ENCODE results near the gene ECE1.
"Not testable (repeated sequence)": the region's sequence is repeated elsewhere in the genome, so short reads cannot be mapped to it uniquely, and the experiment has no call there.

Gene ECE1

DNA sequence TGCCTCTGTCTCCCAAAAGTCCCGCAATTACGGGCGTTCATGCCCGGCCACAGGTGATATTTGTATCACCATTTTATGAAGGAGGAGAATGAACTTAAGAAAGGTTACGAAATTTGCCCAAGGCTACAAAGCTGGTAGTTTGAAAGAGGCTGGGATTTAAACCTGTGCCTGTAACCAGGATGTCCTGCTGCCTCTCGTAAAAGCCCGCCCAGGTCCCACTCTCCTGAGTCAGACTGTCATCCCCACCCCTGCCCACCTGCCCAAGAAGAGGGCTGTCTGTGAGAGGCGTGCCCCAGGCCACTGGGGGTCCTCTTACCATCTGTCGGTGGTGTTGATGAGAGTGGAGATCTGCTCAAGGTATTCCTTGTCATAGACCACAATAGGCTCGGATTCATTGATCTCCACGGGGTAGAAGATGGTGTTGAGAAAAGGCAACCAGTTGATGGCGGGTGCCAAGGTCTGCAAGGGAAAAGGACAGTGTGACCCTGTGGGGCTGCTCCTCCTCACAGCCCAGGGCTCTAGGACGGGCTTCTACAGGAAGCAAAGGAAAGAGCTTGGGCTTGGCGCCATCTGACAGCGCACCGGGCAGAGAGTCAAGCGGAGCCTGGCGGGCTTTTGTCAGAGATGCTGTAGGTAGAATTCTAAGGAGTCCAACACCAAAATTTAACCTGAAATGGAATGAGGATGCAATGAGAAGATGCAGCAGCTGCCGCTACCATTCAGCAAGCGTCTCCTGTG is 43.2 kb downstream of the ECE1 start:
- DNase-seq: peak; percentile 2

DNA sequence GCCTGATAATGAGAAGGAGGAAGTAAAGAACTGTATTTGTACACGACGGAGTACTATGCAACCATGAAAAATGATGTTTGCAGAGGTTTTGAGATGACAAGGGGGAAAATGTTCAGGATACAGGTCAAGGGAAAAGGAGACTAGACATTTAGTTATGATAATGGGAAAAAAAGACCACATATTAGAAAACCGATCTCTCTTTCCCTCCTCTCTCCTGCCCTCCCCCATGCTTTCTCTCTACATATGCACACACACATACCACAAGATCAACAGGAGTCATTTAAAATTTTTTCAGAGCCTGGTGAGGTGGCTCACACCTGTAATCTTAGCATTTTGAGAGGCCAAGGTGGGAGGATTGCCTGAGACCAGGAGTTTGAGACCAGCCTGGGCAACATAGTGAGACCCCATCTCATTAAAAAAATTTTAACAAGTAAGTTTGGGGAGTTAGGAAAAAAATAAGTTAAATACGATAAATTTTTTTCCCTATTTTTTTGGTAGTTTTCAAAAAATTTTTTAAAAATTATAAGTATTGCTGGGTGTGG is 44.5 kb downstream of the ECE1 start:
- DNase-seq: no peak

DNA sequence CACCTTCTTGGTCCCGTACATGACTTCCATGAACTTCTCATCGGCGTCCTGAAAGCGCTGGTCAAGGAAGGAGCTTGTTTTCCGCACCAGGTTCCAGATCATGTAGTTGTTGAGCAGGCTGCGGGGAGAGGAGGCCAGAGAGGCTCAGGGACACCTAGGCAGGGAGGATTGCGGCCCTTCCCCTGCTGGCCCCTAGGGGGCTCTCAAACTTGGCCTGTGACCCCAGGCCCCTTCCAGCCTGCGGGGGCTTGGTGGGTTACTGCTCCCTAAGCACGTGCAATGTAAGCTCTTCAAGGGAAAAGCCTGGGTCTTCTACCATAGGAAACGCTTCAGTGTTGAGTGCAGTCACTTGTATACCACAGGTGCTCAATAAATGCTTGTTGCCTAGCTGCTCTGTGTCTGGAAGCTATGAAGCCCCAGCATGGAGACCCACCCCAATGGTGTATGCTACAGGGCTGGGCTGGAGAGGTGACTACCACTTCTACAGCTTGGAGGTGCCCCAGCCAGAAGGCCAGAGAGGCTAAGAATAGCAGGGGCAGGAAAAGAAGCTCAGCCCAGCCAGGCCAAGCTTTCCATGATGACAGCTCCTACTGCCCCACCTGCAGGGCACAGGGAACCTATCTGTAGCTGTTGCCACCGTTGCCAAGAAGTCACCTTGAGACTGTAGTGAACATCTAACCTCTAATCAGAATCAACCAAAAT is 45.1 kb downstream of the ECE1 start:
- DNase-seq: no peak

DNA sequence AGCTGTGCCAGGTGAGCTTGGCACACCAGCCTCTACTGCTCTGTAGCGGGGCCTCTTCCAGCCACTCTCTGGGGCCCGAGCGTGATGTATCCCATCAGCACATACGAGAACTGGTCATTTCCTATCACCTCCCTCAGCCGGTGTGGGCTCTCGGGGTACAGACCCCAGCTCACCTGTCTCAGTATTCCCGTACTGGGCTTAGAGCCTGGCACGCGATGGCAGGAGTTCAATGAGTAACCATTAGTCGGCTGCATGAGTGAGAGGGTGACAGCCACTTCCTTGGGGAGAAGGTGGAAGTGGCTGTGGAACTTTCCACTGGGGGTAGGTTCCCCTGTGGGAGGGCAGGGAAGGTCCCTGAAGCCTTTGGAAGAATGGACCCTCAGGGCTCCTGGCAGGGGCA is 46.1 kb downstream of the ECE1 start:
- no peak for DNase-seq

DNA sequence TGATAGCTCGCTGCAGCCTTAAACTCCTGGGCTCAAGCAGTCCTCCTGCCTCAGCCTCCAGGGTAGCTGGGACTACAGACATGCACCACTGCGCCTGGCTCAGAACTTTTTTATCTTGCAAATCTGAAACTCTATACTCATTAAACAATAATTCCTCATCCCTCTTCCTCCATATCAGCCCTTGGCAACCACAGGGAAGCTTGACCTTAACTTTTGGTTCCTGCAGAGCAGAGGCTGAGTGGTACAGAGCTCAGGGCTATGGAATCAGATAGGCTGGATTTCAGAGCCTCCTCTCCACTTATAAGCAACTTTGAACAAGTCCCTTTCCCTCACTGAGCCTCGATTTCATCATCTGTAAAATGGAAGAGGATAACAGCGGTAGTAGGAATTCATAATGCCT is 47.4 kb downstream of the ECE1 start:
- DNase-seq: no peak

DNA sequence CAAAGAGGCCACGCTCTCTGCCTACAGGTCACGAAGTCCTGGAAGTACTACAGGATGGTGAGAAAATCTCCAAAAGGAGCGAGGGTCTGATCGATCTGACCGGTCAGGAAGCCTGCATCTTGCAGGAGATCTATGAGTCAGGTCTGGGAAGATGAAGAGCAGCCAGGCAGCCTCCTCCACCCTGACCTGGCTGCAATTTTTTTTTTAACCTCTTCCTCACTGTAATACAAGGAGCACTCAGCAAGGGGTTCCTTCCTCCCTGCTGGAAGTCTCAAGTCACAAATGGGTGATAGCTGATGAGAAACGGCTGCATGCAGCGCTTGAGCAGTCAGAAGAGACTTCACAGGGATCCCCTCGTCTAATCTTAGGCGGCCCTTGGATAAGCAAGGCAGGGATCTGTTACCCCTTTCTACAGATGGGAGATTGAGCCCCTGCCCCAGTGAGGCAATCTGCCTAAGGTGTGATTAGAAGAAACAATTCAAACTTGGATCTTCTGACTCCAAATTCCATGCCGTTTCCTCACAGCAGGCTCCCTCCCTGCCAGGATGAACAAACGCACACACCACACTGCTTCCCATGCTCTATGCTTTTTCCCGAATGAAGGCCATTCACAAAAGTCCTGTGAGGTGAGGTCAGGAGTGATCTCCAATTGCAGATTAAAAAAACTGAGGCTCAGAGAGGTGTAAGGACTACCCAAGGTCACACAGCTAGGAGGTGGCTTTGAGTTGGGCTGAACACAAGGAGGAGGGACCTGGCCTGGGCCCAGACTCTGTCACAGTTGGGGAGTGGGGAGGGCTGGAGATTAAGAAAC is 48.3 kb downstream of the ECE1 start:
- DNase-seq: no peak

DNA sequence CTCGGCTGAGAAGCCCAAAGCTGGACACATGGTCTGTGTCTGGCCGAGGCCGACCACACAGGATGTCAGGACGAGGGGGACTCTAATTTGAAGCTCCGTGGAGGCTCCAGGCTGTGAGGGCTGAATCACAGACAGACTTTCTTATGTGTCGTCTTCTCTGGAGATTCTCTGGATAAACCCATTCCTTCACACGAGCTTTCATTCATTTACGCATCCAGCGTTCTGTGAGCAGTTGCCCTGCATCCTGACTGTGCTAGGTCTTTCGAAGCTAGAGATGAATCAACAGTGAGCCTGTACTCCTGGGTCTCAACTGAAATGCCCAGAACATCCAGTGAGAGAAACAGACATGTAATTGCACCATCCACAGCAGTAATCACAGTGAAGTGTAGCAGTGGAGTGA is 49.6 kb downstream of the ECE1 start:
- no peak for DNase-seq

DNA sequence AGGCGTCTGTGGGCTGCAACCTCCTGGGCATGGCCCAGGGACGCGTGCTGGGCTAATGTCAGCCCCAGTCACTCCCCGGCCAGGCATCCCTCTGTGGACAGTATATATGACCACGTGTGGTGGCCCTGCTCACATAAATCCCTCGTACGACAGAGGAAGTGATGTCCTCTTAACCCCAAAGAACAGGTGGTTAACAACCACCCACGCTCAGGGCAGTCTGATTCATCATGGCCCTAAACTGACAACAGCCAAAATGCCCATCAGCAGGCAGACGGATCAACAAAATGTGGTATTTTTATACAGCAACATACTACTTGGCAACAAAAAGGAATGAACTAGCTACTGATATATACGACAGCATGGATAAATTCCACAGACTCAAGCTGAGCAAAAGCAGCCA is 51.0 kb downstream of the ECE1 start:
- DNase-seq: no peak

DNA sequence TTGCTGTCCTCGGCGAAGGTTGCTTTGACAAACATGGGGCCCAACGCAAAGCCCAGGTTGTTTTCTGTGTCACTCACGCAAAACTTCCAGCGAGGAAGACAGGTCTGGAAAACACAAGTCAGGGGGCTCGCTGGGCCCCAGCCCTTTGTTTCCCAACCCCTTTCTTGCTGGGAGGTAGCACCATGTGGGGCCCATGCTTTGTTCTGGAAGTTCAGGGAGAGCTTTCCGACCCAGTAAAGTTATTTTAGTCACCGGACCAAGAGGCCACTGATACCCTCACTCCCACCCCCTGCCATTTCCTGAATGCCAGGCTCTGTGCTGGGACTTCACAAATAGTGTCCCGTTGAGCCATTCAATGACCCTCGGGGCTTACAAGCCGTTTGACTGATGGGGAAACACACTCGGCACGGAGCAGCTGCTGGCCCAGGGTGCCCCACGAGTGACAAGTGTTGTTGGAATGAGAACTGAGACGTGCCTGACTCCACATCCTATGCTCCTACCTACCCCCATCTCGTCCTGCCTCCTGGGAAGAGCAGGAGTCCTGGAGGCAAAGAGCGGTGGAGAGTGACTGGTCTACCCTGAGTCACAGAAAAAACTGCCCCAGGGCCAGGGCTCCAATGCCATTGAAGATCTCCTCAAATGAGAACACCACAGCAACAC is 52.0 kb downstream of the ECE1 start:
- no peak for DNase-seq

DNA sequence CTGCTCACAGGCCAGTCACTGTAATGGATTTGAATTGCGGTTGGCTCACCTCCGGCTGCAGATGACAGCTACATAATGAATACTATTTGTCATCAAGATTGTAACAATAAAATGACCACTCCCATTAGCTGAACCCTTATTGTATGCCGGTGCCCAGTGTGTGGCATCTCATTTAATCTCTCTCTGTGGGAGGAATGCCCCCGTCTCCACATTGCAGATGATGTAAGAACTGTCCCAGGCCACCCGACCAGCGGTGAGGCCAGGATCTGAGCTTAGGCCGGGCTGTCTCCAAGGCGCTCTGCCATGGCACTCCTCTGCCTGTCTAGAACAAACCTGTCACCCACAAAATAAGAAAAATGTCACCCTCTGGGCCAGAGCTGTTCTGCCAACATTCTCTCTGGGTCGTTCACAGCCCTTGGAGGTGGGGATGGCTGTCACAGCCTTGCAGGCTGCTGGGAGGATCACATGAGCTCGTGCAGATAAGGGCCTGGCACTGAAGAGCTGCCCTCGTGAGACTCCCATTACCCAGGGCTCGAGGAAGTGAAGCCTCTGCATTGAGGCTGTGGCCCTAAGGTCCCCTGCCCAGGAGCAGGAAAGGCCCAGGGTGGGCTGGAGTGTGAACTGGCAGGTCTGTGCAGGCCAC is 52.7 kb downstream of the ECE1 start:
- no peak for DNase-seq

DNA sequence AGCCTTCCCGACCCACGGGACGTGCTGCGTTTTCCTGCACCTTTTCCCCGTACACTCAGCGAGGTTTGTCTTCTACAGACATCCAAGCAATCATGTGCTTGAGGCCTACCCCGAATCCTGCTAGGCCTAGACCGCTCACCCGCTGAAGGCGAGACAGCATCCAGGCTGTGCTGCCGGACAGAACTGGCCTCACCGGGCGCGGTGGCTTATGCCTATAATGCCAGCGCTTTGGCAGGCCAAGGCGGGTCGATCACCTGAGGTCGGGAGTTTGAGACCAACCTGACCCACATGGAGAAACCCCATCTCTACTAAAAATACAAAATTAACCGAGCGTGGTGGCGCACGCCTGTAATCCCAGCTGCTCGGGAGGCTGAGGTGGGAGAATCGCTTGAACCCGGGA is 54.1 kb downstream of the ECE1 start:
- DNase-seq: no peak

DNA sequence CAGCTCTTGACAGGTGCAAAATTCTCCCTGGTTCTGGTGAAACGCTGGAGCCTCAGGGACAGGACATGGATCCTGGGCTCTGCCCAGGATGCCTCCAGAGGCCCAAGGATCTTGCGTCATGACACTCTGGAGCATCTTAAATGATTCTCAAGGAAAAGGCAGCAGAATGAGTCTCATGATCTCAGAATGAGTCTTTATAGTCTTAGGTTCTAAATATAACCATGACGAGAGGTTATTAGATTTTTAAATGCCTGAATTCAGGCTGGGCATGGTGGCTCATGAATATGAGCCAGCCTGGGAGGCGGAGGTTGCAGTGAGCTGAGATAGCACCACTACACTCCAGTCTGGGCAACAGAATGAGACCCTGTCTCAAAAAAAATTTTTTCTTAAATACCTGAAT is 55.5 kb downstream of the ECE1 start:
- DNase-seq: no peak

DNA sequence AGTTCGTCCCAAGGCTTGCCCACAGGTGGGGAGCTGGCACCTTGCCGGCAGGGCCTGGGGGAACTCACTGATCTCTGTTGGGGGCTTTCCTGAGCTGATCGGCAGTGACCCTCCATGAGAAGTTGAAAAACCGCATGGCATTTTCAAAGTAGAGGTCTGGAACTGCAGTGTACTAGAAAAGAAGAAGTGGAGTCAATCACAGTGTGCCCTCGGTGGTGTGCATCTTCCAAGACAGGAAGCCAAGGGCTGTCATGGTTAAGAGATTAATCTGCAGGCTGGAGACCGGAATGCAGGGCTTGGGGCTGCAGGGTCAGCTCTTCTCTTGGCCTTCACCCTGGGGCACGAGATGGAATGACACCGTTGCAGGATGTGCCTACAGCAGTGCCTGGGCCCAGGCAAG is 56.8 kb downstream of the ECE1 start:
- DNase-seq: no peak

DNA sequence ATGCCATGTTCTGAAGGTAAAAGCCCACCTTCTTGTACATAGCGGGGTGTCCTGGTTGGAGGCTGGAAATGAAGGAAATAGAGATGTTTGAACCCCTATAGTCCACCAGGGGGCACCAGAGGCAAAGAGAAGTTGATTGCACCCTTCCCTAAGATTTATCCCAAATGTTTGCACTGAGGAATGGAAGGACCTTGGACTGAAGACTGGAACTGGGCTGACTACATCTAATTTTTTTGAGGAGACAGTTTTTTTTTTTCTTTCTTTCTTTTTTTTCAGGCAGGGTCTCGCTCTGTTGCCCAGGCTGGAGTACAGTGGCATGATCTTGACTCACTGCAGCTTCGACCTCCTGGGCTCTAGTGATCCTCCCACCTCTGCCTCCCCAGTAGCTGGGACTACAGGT is 58.2 kb downstream of the ECE1 start:
- peak; percentile 50 for DNase-seq

DNA sequence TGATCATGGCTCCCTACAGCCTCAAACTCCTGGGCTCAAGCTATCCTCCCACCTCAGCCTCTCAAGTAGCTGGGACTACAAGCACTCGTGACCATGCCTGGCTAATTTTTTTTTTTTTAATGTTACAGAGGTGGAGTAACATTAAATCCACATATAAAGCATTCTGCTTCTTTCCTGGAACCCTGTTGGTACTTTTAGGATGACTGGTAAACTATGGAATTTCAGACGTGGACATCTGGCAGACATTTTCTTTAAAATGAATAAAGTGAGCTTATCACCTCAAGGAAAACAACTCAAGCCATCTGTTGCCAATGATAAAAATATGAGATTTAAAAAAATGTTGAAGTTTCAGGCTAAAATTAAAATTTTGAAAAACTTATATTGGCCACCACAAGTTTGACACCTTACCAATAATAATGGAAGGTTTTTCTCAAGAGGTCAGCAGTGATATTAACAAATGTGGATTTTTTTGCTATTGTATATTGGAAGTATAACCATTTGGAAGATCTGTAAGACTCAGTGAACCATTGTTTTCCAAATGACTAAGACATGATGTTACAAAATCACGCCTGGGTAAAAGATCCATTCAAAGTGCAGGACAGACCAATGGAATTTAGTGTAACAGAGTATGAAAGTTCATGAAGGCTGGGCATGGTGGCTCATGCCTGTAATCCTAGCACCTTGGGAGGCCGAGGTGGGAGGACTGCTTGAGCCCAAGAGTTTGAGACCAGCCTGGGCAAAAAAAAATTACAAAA is 60.8 kb downstream of the ECE1 start:
- no peak for DNase-seq

DNA sequence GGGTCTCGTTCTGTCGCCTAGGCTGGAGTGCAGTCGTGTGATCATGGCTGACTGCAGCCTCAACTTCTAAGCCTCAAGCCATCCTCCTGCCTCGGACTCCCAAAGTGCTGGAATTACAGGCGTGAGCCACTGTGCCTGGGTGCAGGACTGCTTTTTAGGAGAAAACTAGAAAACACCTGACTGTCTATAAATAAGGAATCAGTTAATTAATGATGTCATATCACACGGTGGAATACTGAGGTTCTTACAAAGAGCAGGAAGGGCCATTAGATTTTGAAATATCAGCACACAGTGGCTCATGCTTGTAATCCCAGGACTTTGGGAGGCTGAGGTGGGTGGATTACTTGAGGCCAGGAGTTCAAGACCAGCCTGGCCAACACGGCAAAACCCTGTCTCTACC is 62.0 kb downstream of the ECE1 start:
- not testable (repeated sequence) for DNase-seq

DNA sequence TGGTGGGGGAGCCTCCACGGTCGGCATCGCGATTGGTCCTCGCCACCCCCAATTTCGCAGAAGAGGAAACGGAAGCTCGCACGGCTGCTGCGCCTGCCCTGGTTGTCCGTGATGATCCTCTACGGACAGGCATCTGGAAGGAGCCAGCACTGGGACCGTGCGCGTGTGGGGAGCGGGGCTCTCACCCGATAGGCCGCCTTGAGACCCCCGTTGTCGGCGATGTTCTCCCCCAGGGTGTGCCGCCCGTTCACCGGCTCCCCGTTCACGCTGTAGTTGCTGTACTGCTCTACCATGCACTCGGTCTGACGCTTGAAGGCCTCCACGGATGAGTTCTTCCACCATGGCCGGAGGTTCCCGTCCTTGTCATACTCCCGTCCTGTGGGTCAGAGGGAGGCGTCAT is 65.2 kb downstream of the ECE1 start:
- no peak for DNase-seq

DNA sequence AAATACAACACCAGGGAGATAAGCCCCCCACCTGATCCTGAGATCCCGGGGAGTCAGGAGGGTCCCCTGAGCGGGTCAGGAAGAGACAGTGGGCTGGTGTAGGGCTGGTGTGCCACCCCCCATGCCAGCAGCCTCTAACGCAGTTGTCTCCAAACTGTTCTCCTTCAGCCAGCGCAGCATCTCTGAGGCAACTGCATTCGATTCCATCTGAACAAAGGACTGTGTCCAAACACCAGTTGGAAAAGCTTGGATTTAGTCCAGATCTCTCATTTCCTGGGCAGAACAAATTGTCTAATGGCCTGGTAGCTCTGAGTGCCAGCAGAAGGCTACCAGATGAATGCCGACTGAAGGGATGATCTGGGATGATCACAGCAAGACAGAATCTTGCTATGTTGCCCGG is 69.4 kb downstream of the ECE1 start:
- DNase-seq: peak; percentile 60

DNA sequence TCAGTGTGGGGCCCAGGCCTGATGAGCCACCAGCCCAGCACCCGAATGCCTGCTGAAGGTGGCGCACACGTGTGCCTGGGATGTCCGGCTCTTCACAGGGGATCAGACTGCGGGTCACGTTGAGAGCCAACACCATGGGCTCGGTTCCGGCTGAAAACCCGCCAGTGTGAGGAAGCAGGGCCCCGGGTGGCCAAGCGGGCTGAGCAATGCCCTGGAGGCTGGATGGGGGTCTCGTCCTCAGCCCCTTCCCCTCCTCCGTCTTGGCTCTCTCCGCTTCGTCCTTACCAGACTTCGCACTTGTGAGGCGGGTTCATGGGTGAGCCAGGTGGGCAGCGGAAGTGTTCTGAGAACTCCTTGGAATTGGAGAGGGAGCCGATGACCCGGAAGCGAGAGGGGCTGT is 70.6 kb downstream of the ECE1 start:
- no peak for DNase-seq

DNA sequence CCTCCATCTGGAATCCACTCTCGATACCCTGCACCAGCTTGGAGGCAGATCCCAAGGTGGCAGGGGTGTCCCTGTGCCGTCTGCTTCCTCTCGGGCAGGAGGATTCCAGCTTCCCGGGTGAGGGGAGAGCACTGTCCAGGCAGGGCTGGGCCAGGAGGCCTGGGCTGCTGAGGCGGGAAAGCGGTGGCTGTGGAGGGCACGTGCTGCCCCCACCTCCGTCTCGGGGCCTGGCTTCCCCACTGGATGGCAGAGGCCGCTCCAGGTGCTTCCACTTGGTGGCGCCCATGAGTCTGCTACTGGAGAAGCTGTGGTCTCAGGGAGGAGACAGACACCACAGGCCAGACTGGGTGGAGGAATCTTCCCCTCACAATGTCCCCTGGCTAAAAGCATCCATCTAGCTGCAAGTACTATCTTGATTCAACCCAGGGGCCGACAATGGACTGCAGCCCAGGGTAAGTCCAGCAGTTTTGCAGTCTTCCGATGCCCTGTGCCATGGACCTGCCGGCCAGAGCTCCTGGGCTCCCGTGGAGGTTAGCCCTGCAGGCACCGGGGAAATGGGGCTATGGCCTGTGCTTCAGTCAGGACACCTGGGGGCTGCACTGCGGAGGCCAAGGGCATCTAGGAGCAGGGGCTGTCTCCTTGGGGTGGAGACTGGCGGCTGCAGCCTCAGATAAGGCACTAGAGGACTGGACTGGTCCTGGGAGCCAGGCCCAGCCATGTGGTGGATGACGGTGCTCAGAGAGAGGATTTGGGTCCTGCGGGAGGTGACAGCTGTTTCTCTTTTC is 72.3 kb downstream of the ECE1 start:
- peak; percentile 16 for DNase-seq

Data from midbrain (tissue), 1 donor.